AG04450 (cell line): ENCODE data around the gene ANKRD23. TPM values are rescaled to one million over a fixed set of nuclear protein-coding genes. Genes with fewer than 3 reads are reported as not detected.

Experiments
- CTCF ChIA-PET: fragments of 300-600, 350-600 bp; formaldehyde crosslinking; extraction: SDS; loops from one replicate; lab custom pipeline; 2022; ENCODE audit warnings: antibody characterized with exemption, inconsistent platforms; lab: Charles Lee
- POLR2A ChIA-PET: fragments of 350-600 bp; formaldehyde crosslinking; extraction: SDS; loops from one replicate; lab custom pipeline; 2021; ENCODE audit warnings: antibody characterized with exemption, inconsistent platforms; lab: Yijun Ruan, JAX
- DNase-seq: peaks from one replicate; pipeline ENCODE4 v3.0.0-alpha.2; 2011; ENCODE audit warnings: low read depth, low spot score
- H3K27ac ChIP-seq: one replicate; pipeline ENCODE4 v1.5.1; 2012; ENCODE audit warnings: low read depth, low read length, control low read depth
- H3K27me3 ChIP-seq: one replicate; pipeline ENCODE4 v1.6.0; 2012; ENCODE audit warnings: low read length; ENCODE audit not compliant: control insufficient read depth, insufficient read depth
- H3K4me3 ChIP-seq: 2 replicates; pipeline ENCODE4 v1.5.1; 2011; ENCODE audit warnings: mild to moderate bottlenecking, low read depth, low read length, control low read depth
- H3K9me3 ChIP-seq: 2 replicates; pipeline ENCODE4 v1.5.1; 2012; ENCODE audit warnings: low read length; ENCODE audit not compliant: control insufficient read depth, insufficient read depth
- CTCF ChIP-seq: IDR thresholded peaks from 2 replicates; pipeline ENCODE4 v1.5.1; 2011; ENCODE audit warnings: low read depth, low read length, control low read depth, inconsistent platforms
- polyA plus RNA-seq: library from polyadenylated mRNA; depleted of rRNA; stranded (reverse); fragments of >200 nt; gene quantifications from 2 replicates; pipeline ENCODE4 v1.2.3, GENCODE V29; 2011

ANKRD23 gene
- polyA plus RNA-seq, 1 experiment, result 0.81 TPM

DNA sequence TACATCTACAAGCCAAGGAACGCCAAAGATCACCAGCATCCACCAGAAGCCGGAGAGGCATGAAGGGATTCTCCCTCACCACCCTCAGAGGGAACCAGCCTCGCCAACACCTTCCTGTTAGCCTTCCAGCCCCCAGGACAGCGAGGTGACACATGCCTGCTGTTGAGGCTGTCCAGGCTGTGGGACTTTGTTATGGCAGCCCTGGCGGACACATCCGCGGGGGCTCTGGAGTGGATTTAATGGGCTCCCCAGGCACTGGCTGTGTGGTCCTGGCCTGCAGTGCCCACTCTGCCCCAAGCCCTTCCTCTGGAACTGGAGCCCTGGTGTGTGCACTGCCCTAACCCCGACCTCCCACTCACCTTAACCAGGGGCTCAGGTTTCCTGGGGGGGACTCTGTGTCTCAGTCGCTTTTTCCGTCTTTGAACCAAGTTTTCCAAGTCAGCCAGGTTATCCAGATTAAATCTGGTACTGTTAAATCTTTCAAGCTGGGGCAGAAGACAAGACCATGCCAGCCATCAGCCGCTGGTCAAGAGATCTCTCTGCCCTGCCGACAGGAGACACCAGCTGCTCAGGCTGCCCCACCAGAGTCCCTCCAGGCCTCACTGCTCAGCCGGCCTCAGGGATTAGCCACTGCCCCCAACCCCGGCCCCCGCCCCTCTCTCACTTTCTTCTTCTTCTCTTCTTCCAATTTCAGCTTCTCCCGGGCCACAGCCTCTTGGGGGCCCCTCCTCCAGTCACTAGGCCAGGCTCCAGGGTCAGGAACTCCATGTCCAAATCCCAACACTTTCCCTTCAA lies 1.9 kb downstream of the ANKRD23 start:
- ChIA-PET POLR2A (no interaction called here), CTCF (interaction anchor here (0.7 kb wide), 1 partner anchor 27 kb away, joined by 5 read pairs; no protein-coding TSS in a partner anchor)
- DNase-seq, result no peak
- Histone ChIP-seq H3K27ac (no peak overlapping the region), H3K4me3 (no peak overlapping the region), H3K27me3 (no peaks in the 10 kb centered on the region), H3K9me3 (no peaks in the 10 kb centered on the region)
- TF ChIP-seq CTCF, result no peak

DNA sequence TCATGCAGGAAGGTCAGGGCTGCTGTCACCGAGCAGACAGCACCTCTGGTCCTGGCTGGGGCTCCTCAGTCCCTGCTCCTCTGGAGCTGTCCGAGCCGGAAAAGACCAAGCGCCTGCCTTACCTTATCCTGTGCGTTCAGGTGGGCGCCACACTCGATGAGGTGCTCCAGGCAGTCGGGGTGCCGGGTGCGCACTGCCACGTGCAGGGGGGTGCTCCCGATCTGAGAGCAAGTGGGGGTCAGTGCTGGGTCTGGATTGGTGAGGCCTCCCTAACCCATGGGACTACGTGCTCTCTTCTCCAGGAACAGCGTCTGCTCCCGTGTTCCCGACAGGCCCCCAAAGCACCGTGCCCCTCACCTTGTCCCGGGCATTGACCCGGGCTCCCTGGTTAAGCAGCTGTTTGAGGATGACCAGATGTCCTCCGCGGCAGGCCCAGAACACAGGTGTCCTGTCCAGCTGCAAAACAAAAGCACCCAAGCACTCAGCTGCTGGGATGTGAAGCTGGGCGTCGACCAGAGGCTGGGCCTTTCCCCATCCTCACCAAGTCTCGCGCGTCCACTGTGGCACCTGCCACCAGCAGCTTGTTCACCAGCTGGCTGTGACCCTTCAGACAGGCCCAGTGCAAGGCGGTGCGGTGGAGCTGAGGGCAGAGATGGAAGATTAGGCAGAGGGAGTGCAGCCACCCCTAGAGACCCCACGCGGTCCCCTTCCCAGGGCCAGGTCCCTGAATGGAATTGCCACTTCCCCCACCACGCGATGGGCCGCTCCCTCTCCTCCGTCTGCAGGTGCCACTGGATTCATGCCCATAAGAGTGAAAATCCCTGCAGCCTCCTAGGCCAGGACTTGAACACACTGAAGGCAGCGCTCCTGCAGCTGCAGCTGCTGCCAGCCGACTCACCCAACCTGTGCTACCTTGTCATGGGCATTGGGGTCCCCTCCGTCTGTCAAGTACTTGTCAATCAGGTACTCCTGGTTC lies 3.7 kb downstream of the ANKRD23 start:
- CTCF ChIA-PET, result no interaction called here

DNA sequence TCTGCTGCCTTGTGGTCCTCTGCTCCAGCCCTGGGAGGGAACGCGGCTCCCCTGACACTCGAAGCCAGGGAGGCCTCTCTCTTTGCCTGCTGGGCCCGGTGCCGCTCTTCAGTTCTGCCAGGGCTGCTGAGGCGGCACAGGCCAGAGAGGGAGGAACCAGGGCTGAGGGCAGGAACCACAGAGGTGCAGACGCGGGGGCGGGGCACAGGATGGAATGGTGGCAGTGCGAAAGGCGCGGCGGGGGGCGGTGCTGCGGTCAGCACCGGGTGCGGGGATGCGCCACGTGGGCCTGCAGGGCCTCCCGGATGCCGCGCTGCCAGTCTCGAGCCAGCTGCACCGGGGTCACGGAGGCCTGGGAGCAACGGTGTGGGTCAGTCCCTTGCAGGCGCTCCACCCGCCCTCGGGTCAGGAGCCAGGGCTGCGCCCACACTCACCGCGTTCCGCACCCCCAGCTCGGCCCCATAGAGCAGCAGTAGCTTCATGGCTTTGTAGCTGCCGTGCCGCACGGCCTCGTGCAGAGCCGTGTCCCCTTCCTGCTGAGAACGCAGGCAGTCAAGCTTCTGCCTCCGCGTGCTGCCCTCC lies 4.4 kb downstream of the ANKRD23 start:
- H3K9me3 ChIP-seq, result no peaks in the 10 kb centered on the region
- no peak for TF ChIP-seq CTCF
- ChIA-PET POLR2A (interaction anchor here (0.5 to 1.0 kb wide), 2 partner anchors 15 to 308 kb away, joined by 3 to 4 read pairs; no protein-coding TSS in a partner anchor), CTCF (no interaction called here)
- no peak overlapping the region for H3K27ac ChIP-seq
- DNase-seq, result no peak
- no peaks in the 10 kb centered on the region for H3K27me3 ChIP-seq
- H3K4me3 ChIP-seq, result no peak overlapping the region

More for the DNA sequence above, 3.7 kb downstream of the ANKRD23 start:
- Histone ChIP-seq H3K27me3 (no peaks in the 10 kb centered on the region), H3K9me3 (no peaks in the 10 kb centered on the region), H3K27ac (no peak overlapping the region), H3K4me3 (no peak overlapping the region)
- POLR2A ChIA-PET, result interaction anchor here (0.5 to 1.0 kb wide), 2 partner anchors 16 to 308 kb away, joined by 3 to 4 read pairs; no protein-coding TSS in a partner anchor
- DNase-seq, result no peak
- TF ChIP-seq CTCF, result no peak

DNA sequence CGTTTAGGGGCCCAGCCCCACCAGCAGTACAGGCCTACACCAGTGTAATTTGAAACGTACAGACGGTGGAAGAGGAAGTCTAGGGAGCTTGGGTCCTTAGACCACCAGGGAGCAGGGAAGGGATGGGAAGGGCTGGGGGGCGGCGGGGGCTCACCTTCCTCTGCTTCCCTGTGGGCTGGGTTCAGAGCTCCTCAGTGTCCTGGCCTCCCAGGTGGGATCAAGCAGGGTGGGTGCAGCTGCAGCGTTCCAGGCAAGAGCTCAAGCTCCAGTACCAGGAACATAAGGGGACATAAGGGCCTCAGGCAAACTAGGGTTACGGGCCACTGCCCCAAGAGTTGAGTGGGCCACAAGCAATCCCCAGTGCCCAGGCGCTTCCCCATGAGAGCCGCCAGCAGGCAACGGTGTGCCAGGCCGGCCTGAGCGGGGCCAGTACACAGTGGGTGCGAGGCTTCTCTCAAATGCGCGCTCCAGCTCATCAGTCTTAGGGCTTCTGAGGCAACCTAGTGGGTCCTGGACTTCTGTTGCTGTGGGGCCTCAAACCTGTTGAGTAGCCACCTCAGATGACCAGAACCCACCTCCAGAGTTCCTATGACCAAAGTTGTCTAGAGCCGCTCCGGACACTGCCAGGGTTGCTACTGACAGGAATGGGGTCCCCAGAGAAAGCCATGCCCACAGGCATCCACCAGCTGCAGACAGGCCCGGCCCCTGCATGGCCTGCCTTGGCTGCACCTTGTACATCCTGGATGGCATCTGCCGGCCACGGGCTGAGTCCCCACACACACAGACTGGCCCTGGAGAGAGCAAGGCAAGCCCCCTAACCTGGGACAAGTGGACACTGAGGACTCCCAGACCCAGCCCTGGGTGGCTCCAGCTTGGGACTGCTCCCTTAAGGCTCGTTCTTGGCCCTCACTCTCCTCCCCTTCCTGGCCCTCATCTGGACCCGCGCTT lies 5.2 kb downstream of the ANKRD23 start:
- H3K27me3 ChIP-seq, result no peaks in the 10 kb centered on the region
- DNase-seq, result no peak
- H3K27ac ChIP-seq, result no peak overlapping the region
- POLR2A ChIA-PET, result no interaction called here
- no peak overlapping the region for H3K4me3 ChIP-seq
- no peaks in the 10 kb centered on the region for H3K9me3 ChIP-seq
- CTCF ChIA-PET, result no interaction called here
- no peak for TF ChIP-seq CTCF
